ENCODE results near the gene ENTPD2.
A peak's percentile ranks its signal among the peaks of the same experiment; 100 is the strongest.

ENTPD2 gene

GRCh38 chr9:137089232-137089947 is 35.5 kb upstream of the ENTPD2 start:
- Histone ChIP-seq H3K9me3 (ENCODE audit: insufficient read depth, low read length) (no peaks in the 10 kb centered on the region), H3K27me3 (ENCODE audit: low read length) (no peaks in the 10 kb centered on the region), H3K4me3 (ENCODE audit: insufficient read depth, low read length, poor library complexity, severe bottlenecking) (no peak overlapping the region), H3K9me2 (replicated peaks; ENCODE audit: insufficient read depth, low read length) (no peaks in the 10 kb centered on the region), H3K4me2 (ENCODE audit: low read depth, low read length, poor library complexity, severe bottlenecking) (no peak overlapping the region), H2AFZ (ENCODE audit: low read depth, low read length, severe bottlenecking) (no peak overlapping the region), H3K27ac (ENCODE audit: low read depth, low read length) (no peak overlapping the region), H3K79me2 (ENCODE audit: insufficient read depth, low read length) (no peaks in the 10 kb centered on the region), H3K9ac (ENCODE audit: low read length) (no peak overlapping the region), H3F3A (ENCODE audit: insufficient read depth) (peaks cover 4% of the 10 kb centered on the region; the same call in 1 of the 2 replicates), H3K36me3 (ENCODE audit: low read length) (no peaks in the 10 kb centered on the region), H4K20me1 (ENCODE audit: low read depth, low read length) (no peaks in the 10 kb centered on the region)
- TF ChIP-seq EZH2phosphoT487 (conservative IDR thresholded peaks at IDR 0.05; ENCODE audit: low read length): no peak

GRCh38 chr9:137088121-137088520 is 34.3 kb upstream of the ENTPD2 start:
- H2AFZ ChIP-seq (ENCODE audit: low read depth, low read length, severe bottlenecking): no peak overlapping the region
- H3K9me2 ChIP-seq (replicated peaks; ENCODE audit: insufficient read depth, low read length): no peaks in the 10 kb centered on the region
- peak overlapping the region; percentile 90 for H3K9ac ChIP-seq (ENCODE audit: low read length)
- H3F3A ChIP-seq (ENCODE audit: insufficient read depth): peaks cover 4% of the 10 kb centered on the region
- TF ChIP-seq EZH2phosphoT487 (conservative IDR thresholded peaks at IDR 0.05; ENCODE audit: low read length) (no peak), CTCF (IDR thresholded peaks at IDR 0.05; ENCODE audit: insufficient read depth, low read length, poor library complexity, severe bottlenecking) (no peak)
- no peaks in the 10 kb centered on the region for H4K20me1 ChIP-seq (ENCODE audit: low read depth, low read length)
- H3K4me2 ChIP-seq (ENCODE audit: low read depth, low read length, poor library complexity, severe bottlenecking): peak overlapping the region; percentile 81
- H3K9me3 ChIP-seq (ENCODE audit: insufficient read depth, low read length): no peaks in the 10 kb centered on the region
- H3K4me3 ChIP-seq (ENCODE audit: insufficient read depth, low read length, poor library complexity, severe bottlenecking): no peak overlapping the region
- no peaks in the 10 kb centered on the region for H3K27me3 ChIP-seq (ENCODE audit: low read length)
- no peak overlapping the region for H3K27ac ChIP-seq (ENCODE audit: low read depth, low read length)
- no peaks in the 10 kb centered on the region for H3K36me3 ChIP-seq (ENCODE audit: low read length)
- no peaks in the 10 kb centered on the region for H3K79me2 ChIP-seq (ENCODE audit: insufficient read depth, low read length)

- Histone ChIP-seq H3F3A (ENCODE audit: insufficient read depth) (peaks cover 4% of the 10 kb centered on the region), H4K20me1 (ENCODE audit: low read depth, low read length) (no peaks in the 10 kb centered on the region), H3K4me3 (ENCODE audit: insufficient read depth, low read length, poor library complexity, severe bottlenecking) (peak overlapping the region; percentile 83), H3K9me3 (ENCODE audit: insufficient read depth, low read length) (no peaks in the 10 kb centered on the region), H3K36me3 (ENCODE audit: low read length) (no peaks in the 10 kb centered on the region), H3K27ac (ENCODE audit: low read depth, low read length) (peak overlapping the region; percentile 53), H3K9ac (ENCODE audit: low read length) (peak overlapping the region; percentile 90), H3K9me2 (replicated peaks; ENCODE audit: insufficient read depth, low read length) (no peaks in the 10 kb centered on the region), H3K27me3 (ENCODE audit: low read length) (no peaks in the 10 kb centered on the region), H2AFZ (ENCODE audit: low read depth, low read length, severe bottlenecking) (peak overlapping the region; percentile 83), H3K4me2 (ENCODE audit: low read depth, low read length, poor library complexity, severe bottlenecking) (peak overlapping the region; percentile 81), H3K79me2 (ENCODE audit: insufficient read depth, low read length) (no peaks in the 10 kb centered on the region)
- TF ChIP-seq EZH2phosphoT487 (conservative IDR thresholded peaks at IDR 0.05; ENCODE audit: low read length) (no peak), CTCF (IDR thresholded peaks at IDR 0.05; ENCODE audit: insufficient read depth, low read length, poor library complexity, severe bottlenecking) (no peak)
Observed at GRCh38 chr9:137087409-137087925, 33.6 kb upstream of the ENTPD2 start.
